Tibial artery (tissue), 4 donors: Measurements from ENCODE around the gene A4GALT.

Experiments used
- DNase-seq, 2 donors: peaks; one replicate each; pipeline ENCODE4 v3.0.0-alpha.2; 2019
- H3K27ac ChIP-seq, 2 donors: fragments of 200-600 bp; sonication (generic) in 1 of 2; 1 replicate in 1 of 2; 2 replicates in 1 of 2; pipeline ENCODE4 v1.5.1; 2018 to 2019; ENCODE audit warnings: mild to moderate bottlenecking in 1 of 2
- H3K27me3 ChIP-seq, 2 donors: fragments of 200-600 bp; sonication (generic) in 1 of 2; one replicate each; pipeline versions ENCODE4 v1.5.1 to v1.6.0; 2016 to 2019
- H3K36me3 ChIP-seq, 3 donors: fragments of 200-600 bp; sonication (generic) in 2 of 3; one replicate each; pipeline ENCODE4 v1.5.1; 2016 to 2019; ENCODE audit warnings: mild to moderate bottlenecking in 2 of 3
- H3K4me1 ChIP-seq, 4 donors: fragments of 200-600 bp; sonication (generic) in 2 of 4; 1 replicate in 3 of 4; 2 replicates in 1 of 4; pipeline ENCODE4 v1.5.1; 2016 to 2019
- H3K4me3 ChIP-seq, 2 donors: fragments of 200-600 bp; sonication (generic) in 1 of 2; 1 replicate in 1 of 2; 2 replicates in 1 of 2; pipeline ENCODE4 v1.5.1; 2018 to 2019; ENCODE audit warnings: mild to moderate bottlenecking in 2 of 2
- H3K9me3 ChIP-seq, 3 donors: fragments of 200-600 bp; sonication (generic) in 1 of 3; one replicate each; pipeline ENCODE4 v1.5.1; 2016 to 2019
- intact Hi-C: fragments of 100-400 bp; cut with DNase I; formaldehyde crosslinking; loops from one replicate; pipeline ENCODE4 v1.15.0; 2023; ENCODE audit warnings: low total_unique reads
- TF ChIP-seq, protein P1 (sequence below), 2 experiments: fragments of 200-600 bp in 1 of 2; fragments of 450-650 bp in 1 of 2; IDR thresholded peaks; one replicate each; pipeline ENCODE4 v1.5.1; 2017 to 2019; ENCODE audit warnings: antibody characterized with exemption in 2 of 2, mild to moderate bottlenecking in 1 of 2, moderate library complexity in 1 of 2

Gene A4GALT

DNA sequence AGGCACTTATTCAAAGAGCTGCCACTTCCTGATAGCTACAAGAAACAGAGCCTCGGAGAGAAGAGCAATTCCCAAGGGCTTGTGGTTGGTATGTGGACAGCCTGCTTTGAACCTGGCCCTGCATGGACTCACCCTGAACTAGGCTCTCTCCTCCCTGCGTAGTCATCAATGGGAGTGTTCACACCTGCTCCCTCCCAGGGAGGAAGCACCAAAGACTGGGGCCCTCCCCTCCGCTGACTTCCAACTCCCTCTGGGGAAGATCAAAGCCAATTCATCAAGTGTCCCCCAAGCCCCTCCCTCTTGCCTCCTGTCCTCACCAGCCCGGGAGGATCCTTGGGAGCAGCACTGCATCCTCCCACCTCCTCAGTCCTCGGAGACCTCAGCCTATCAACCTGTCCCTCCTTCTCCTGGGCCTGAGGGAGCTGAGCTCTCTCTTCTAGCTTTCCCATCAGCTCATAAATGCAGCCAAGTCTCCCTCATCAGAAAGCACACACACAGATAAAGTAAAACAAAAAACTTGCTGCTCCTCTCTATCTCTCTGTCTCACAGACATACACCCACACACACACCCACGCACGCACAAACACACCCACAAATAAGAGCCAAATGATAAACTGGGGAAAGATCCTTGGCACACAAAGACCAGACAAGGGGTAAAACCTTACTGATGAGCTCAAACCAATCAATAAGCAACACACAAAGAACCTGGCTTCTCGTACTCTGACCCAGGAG, 3.3 kb downstream of the A4GALT start:
- Histone ChIP-seq H3K4me3 (no peak overlapping the region), H3K36me3 (peaks cover 0 to 9% (median 0%) of the 10 kb centered on the region in 3 donors), H3K27ac (peak overlapping the region; percentile 38 to 94), H3K27me3 (no peaks in the 10 kb centered on the region), H3K9me3 (no peaks in the 10 kb centered on the region), H3K4me1 (peaks cover 0 to 72% (median 37%) of the 10 kb centered on the region in 4 donors)
- intact Hi-C loops: loop anchor here (5.0 kb wide), 1 partner anchor 50 kb away; no protein-coding TSS in a partner anchor
- no peak for DNase-seq
- TF ChIP-seq, protein P1, sequence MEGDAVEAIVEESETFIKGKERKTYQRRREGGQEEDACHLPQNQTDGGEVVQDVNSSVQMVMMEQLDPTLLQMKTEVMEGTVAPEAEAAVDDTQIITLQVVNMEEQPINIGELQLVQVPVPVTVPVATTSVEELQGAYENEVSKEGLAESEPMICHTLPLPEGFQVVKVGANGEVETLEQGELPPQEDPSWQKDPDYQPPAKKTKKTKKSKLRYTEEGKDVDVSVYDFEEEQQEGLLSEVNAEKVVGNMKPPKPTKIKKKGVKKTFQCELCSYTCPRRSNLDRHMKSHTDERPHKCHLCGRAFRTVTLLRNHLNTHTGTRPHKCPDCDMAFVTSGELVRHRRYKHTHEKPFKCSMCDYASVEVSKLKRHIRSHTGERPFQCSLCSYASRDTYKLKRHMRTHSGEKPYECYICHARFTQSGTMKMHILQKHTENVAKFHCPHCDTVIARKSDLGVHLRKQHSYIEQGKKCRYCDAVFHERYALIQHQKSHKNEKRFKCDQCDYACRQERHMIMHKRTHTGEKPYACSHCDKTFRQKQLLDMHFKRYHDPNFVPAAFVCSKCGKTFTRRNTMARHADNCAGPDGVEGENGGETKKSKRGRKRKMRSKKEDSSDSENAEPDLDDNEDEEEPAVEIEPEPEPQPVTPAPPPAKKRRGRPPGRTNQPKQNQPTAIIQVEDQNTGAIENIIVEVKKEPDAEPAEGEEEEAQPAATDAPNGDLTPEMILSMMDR (IDR thresholded peaks at IDR 0.05): no peak

DNA sequence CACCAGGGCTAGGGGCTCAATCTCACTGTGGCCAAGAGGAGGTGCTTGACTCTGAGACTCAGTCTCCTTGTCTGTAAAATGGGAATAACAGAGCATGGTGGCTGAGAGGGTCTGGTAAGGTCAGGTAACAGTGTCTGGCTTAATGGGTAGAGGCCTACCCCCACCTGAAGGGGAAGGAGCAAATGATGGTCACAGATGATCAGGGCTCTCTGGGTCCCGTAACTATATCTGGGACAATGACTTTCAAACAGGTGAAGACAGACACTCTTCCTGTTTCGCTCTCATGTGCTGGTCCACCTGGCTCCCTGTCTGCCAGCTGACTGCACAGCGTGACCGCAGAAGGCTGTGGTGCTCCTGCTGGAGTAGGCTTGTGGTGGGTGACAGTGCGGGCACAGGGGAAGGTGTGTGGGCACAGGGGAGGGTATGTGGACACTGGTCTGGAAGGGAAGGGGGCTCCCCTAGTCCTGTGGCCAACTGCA, 4.0 kb downstream of the A4GALT start:
- DNase-seq: no peak
- no peaks in the 10 kb centered on the region for H3K27me3 ChIP-seq
- intact Hi-C loops: loop anchor here (5.0 kb wide), 1 partner anchor 49 kb away; no protein-coding TSS in a partner anchor
- TF ChIP-seq, protein P1 (IDR thresholded peaks at IDR 0.05): no peak
- no peak overlapping the region for H3K4me3 ChIP-seq
- H3K9me3 ChIP-seq: no peaks in the 10 kb centered on the region
- H3K27ac ChIP-seq: peak overlapping the region; percentile 38 to 94
- peaks cover 0 to 9% (median 0%) of the 10 kb centered on the region in 3 donors for H3K36me3 ChIP-seq
- H3K4me1 ChIP-seq: peaks cover 0 to 77% (median 44%) of the 10 kb centered on the region in 4 donors

- no peak for DNase-seq
- intact Hi-C loops: loop anchor here (5.0 kb wide), 1 partner anchor 49 kb away; no protein-coding TSS in a partner anchor
- Histone ChIP-seq H3K4me3 (no peak overlapping the region), H3K27ac (peak overlapping the region; percentile 38 to 94), H3K9me3 (no peaks in the 10 kb centered on the region), H3K36me3 (peaks cover 0 to 9% (median 0%) of the 10 kb centered on the region in 3 donors), H3K27me3 (no peaks in the 10 kb centered on the region), H3K4me1 (peaks cover 0 to 77% (median 47%) of the 10 kb centered on the region in 4 donors)
- TF ChIP-seq, protein P1 (IDR thresholded peaks at IDR 0.05): no peak
Measured at GRCh38 chr22:42716221-42716620, 4.4 kb downstream of the A4GALT start.

GRCh38 chr22:42714768-42715390, 5.8 kb downstream of the A4GALT start:
- peaks cover 0 to 77% (median 45%) of the 10 kb centered on the region in 4 donors for H3K4me1 ChIP-seq
- intact Hi-C loops: loop anchor here (5.0 kb wide), 1 partner anchor 48 kb away; no protein-coding TSS in a partner anchor
- DNase-seq: no peak
- H3K4me3 ChIP-seq: no peak overlapping the region
- H3K27ac ChIP-seq: peak overlapping the region; percentile 26 to 28
- TF ChIP-seq, protein P1 (IDR thresholded peaks at IDR 0.05): no peak
- H3K27me3 ChIP-seq: no peaks in the 10 kb centered on the region
- no peaks in the 10 kb centered on the region for H3K9me3 ChIP-seq
- H3K36me3 ChIP-seq: peaks cover 0 to 9% (median 0%) of the 10 kb centered on the region in 3 donors

GRCh38 chr22:42714308-42714707, 6.4 kb downstream of the A4GALT start:
- Histone ChIP-seq H3K4me3 (no peak overlapping the region), H3K9me3 (peaks cover 0 to 4% (median 0%) of the 10 kb centered on the region in 3 donors), H3K27me3 (no peaks in the 10 kb centered on the region), H3K36me3 (peaks cover 0 to 9% (median 0%) of the 10 kb centered on the region in 3 donors), H3K27ac (peak overlapping the region; percentile 26 to 28), H3K4me1 (peaks cover 0 to 73% (median 45%) of the 10 kb centered on the region in 4 donors)
- intact Hi-C loops: no loop called here
- TF ChIP-seq, protein P1 (IDR thresholded peaks at IDR 0.05): no peak
- DNase-seq: no peak
